Stimulated activated CD8-positive, alpha-beta memory T cell treated with anti-CD3 and anti-CD28 coated beads, Interleukin-2, amount 100 ng/mL, for 48 hours (primary cell): Measurements from ENCODE around the gene SLC39A5.
"Not testable (repeated sequence)": the region's sequence is repeated elsewhere in the genome, so short reads cannot be mapped to it uniquely, and the experiment has no call there.

Source experiments
- DNase-seq, 2 donors: peaks; one replicate each; pipeline ENCODE4 v3.0.0-alpha.2; 2020; ENCODE audit warnings: low read depth in 2 of 2

SLC39A5 gene

DNA sequence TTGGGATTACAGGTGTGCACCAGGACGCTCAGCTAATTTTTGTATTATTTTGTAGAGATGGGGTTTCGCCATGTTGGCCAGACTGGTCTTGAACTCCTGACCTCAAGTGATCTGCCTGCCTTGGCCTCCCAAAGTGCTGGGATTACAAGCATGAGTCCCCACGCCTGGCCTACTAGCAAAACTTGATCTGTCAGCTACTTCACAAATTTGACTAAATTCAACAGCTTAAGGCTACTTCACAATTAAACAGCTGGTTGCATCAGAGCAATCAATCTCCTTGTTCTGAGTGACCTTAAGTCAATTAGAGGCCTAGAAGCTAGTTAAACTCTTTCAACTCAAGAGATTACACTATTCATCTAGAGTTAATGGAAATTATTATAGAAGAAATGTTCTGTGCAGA lies 49.1 kb downstream of the SLC39A5 start:
- DNase-seq = no peak

DNA sequence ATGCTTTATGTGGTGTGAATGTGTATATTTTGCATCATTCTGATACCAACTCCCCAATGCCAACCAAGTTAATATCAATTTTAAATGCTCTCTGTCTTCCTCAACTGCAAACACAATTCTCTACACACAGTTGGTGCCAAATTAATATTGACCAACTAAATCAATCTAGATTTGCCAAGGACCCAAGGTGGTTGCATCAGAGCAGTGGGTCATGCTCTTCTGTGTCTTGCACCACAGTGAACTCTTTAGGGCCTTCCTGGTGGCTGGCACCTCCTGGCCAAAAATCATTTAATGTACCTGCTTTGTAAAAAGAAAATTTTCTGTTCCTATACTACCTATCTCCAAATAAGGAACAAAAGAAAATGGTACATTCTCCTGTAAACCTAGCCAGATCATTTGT lies 51.0 kb downstream of the SLC39A5 start:
- no peak for DNase-seq

- DNase-seq = no peak
Measured at GRCh38 chr12:56282030-56282429, 52.2 kb downstream of the SLC39A5 start.

DNA sequence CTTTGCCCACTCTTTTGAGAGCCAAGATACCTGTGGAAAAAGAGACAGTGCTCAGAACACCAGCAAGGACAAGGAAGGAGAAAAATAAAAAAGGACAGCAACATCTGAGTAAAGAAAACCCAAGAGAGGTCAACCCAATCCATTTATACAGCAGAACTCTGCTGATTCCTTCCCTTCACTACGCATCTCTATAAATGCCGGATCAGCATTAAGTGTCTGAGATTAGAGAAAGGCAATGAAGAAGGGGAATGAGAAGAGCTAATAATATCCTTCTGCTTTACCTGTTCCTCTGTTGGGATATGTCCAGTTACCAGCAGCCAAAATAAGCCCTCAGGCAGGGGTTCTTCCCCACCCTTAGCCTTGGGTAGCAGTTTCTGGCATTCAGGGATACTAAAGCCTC lies 52.7 kb downstream of the SLC39A5 start:
- no peak for DNase-seq

DNA sequence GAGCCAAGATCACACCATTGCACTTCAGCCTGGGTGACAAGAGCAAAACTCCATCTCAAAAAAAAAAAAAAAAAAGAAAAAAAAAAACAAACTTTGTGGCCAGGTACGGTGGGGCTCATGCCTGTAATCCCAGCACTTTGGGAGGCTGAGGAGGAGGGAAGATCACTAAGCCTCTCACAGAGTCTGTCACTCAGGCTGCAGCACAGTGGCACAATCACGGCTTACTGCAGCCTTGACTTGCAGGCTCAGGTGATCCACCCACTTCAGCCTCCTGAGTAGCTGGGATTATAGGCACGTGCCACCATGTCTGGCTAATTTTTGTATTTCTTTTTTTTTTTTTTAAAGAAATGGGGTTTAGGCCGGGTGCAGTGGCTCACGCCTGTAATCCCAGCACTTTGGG lies 54.4 kb downstream of the SLC39A5 start:
- DNase-seq = not testable (repeated sequence)

GRCh38 chr12:56286044-56286830 lies 56.4 kb downstream of the SLC39A5 start:
- DNase-seq = no peak
